Suprapubic skin (tissue), 4 donors: ENCODE data around the gene SLC1A7. TPM values are rescaled to one million over a fixed set of nuclear protein-coding genes. Genes with fewer than 3 reads are reported as not detected.

Source experiments
- DNase-seq, 2 donors: peaks; one replicate each; pipeline ENCODE4 v3.0.0-alpha.2; 2019; ENCODE audit warnings: low spot score in 2 of 2
- H3K27ac ChIP-seq: fragments of 200-600 bp; sonication (generic); one replicate; pipeline ENCODE4 v1.5.1; 2019
- H3K27me3 ChIP-seq: fragments of 200-600 bp; sonication (generic); one replicate; pipeline ENCODE4 v1.5.1; 2019
- H3K36me3 ChIP-seq: fragments of 200-600 bp; sonication (generic); one replicate; pipeline ENCODE4 v1.5.1; 2019
- H3K4me1 ChIP-seq: fragments of 200-600 bp; sonication (generic); one replicate; pipeline ENCODE4 v1.5.1; 2019
- H3K4me3 ChIP-seq: fragments of 200-600 bp; sonication (generic); one replicate; pipeline ENCODE4 v1.5.1; 2019; ENCODE audit warnings: mild to moderate bottlenecking
- H3K9me3 ChIP-seq: fragments of 200-600 bp; sonication (generic); one replicate; pipeline ENCODE4 v1.5.1; 2019
- EP300 ChIP-seq: sonication (generic); formaldehyde crosslinking; IDR thresholded peaks from one replicate; pipeline ENCODE4 v1.6.1; 2017; ENCODE audit warnings: antibody characterized with exemption
- POLR2A ChIP-seq, 2 donors: fragments of 450-650 bp; IDR thresholded peaks; one replicate each; pipeline ENCODE4 v1.6.1; 2017; ENCODE audit warnings: antibody characterized with exemption in 2 of 2, mild to moderate bottlenecking in 2 of 2, moderate library complexity in 2 of 2
- POLR2AphosphoS5 ChIP-seq, 3 donors: sonication (generic); formaldehyde crosslinking; IDR thresholded peaks; one replicate each; pipeline ENCODE4 v1.6.1; 2017; ENCODE audit warnings: antibody characterized with exemption in 3 of 3
- WGBS: methylation state at CpG from one replicate; pipeline ENCODE4 v1.1.5; 2018; 5-methylcytosine and 5-hydroxymethylcytosine counted together
- total RNA-seq, 4 donors: library from RNA; depleted of rRNA; stranded (reverse); fragments of >200 nt; gene quantifications; one replicate each; pipeline ENCODE4 v1.1.0, GENCODE V29; 2016
- TF ChIP-seq, protein P1 (sequence below), 2 donors: fragments of 200-600 bp in 1 of 2; fragments of 450-650 bp in 1 of 2; sonication (generic) in 1 of 2; IDR thresholded peaks; one replicate each; pipeline ENCODE4 v1.5.1; 2016 to 2019; ENCODE audit warnings: antibody characterized with exemption in 2 of 2, mild to moderate bottlenecking in 1 of 2, moderate library complexity in 1 of 2

SLC1A7 gene
- total RNA-seq, 4 donors from 2014 or later, result not detected

DNA sequence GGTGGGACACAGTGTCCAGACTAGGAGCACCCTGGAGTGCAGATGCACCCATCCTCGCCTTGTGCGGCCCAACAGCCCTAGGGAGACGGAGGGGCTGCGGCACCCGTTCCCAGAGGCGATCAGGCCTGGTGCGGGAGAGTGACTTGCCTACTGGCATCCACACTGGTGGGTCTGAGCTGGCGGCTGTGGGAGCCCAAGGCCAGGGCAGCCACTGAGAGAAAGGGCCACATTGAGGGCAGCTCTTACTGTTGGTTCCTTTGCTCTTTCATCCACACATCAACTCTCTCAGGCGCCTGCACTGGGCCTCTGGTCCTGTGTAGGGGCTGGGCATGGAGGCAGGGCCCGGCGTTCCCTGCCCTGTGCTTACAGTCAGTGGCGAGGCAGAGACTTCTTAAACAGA, 71.8 kb downstream of the SLC1A7 start:
- WGBS, result 94% methylated on average over 5 of the region's 12 CpGs
- Histone ChIP-seq H3K4me3 (no peak overlapping the region), H3K27ac (no peak overlapping the region), H3K27me3 (no peaks in the 10 kb centered on the region), H3K36me3 (peaks cover 3% of the 10 kb centered on the region), H3K9me3 (no peaks in the 10 kb centered on the region), H3K4me1 (no peaks in the 10 kb centered on the region)
- peak; percentile 40 to 64 for DNase-seq
- no peak for TF ChIP-seq EP300
- TF ChIP-seq, protein P1, sequence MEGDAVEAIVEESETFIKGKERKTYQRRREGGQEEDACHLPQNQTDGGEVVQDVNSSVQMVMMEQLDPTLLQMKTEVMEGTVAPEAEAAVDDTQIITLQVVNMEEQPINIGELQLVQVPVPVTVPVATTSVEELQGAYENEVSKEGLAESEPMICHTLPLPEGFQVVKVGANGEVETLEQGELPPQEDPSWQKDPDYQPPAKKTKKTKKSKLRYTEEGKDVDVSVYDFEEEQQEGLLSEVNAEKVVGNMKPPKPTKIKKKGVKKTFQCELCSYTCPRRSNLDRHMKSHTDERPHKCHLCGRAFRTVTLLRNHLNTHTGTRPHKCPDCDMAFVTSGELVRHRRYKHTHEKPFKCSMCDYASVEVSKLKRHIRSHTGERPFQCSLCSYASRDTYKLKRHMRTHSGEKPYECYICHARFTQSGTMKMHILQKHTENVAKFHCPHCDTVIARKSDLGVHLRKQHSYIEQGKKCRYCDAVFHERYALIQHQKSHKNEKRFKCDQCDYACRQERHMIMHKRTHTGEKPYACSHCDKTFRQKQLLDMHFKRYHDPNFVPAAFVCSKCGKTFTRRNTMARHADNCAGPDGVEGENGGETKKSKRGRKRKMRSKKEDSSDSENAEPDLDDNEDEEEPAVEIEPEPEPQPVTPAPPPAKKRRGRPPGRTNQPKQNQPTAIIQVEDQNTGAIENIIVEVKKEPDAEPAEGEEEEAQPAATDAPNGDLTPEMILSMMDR (IDR thresholded peaks at IDR 0.05), result no peak
- TF ChIP-seq POLR2A (IDR thresholded peaks at IDR 0.05), result no peak
- no peak for TF ChIP-seq POLR2AphosphoS5 (IDR thresholded peaks at IDR 0.05)

DNA sequence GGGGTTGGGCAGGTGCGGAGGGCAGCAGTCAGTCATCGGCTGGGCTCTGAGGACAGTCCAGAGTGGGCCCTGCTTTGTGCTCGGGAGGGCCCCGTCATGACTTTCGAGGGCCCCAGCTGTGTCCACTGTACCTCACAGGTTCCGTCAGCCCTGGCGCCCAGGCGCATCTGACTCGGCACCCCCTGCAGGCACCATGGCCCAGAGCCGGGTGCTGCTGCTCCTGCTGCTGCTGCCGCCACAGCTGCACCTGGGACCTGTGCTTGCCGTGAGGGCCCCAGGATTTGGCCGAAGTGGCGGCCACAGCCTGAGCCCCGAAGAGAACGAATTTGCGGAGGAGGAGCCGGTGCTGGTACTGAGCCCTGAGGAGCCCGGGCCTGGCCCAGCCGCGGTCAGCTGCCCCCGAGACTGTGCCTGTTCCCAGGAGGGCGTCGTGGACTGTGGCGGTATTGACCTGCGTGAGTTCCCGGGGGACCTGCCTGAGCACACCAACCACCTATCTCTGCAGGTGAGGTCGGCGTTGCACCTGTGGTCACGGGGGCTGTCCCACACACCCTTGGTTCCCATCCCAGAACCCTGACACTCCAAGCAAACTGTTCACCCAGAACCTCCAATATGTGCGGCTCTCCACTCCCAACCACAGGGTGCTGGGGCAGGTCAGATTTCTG, 72.6 kb downstream of the SLC1A7 start:
- DNase-seq, result peak; percentile 55 to 72
- no peaks in the 10 kb centered on the region for H3K4me1 ChIP-seq
- WGBS, result no CpG with 5 or more reads among the region's 31 CpGs
- TF ChIP-seq, protein P1 (IDR thresholded peaks at IDR 0.05), result no peak
- TF ChIP-seq POLR2A (IDR thresholded peaks at IDR 0.05) (no peak), EP300 (no peak), POLR2AphosphoS5 (IDR thresholded peaks at IDR 0.05) (no peak)
- no peak overlapping the region for H3K27ac ChIP-seq
- H3K4me3 ChIP-seq, result no peak overlapping the region
- H3K27me3 ChIP-seq, result no peaks in the 10 kb centered on the region
- no peaks in the 10 kb centered on the region for H3K9me3 ChIP-seq
- peaks cover 3% of the 10 kb centered on the region for H3K36me3 ChIP-seq

DNA sequence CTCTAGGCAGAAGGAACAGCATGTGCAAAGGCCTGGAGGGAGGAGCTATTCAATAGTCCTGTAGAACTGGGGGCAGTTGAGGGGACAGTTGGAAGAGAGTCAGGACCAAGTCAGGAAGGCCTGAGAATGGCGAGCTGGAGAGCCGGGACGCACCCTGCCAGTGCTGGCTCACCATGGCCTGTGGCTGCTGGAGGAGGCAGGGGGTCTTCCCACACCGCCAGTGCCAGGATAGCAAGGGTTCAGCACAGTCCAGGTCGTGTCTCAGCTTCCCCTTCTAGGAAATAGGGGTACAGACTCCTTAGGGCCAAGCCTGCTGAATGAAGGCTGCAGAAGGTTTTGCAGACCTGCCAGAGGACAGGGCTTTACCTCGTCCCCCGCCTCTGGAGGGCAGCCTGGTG, 73.2 kb downstream of the SLC1A7 start:
- 94% methylated on average over 3 of the region's 7 CpGs for WGBS
- no peak overlapping the region for H3K27ac ChIP-seq
- no peaks in the 10 kb centered on the region for H3K4me1 ChIP-seq

DNA sequence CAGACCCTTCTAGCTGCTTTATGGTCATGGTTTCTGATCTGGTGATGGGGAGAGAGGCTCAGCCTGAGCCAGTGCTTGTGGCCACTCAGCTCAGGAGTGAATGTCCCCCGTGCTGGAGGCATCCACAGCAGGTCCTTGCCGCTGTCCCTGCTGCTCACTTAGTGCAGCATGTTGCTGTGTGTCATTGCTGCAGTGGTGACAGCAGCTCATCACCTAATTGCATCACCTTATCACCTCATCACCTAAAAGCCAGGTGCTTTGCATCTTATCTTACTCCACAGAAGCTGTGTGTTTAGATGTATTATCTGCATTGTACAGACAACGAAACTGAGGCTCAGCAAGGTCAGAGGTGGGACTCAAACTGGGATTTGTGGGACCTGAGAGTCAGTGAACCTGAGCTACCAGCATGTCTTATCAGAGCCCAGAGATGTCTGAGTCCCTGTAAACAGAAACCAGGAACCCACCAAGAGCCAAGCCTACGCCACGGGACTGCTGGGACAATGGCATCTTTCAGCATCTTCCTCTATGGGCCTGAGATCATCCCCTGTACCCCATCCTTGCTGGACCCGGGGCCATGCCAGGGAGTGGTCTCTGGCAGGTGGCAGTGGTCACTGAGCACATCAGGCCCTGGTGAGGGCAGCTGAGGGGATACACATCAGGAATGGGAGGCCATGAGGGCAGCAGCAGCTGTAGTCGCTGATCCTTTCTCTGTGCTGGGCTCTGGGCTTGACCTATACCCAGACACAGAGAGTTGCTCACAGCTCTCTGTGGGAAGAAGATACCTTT, 73.9 kb downstream of the SLC1A7 start:
- Histone ChIP-seq H3K27me3 (peaks cover 3% of the 10 kb centered on the region), H3K9me3 (no peaks in the 10 kb centered on the region), H3K4me1 (peaks cover under 1% of the 10 kb centered on the region), H3K36me3 (peaks cover 3% of the 10 kb centered on the region), H3K4me3 (no peak overlapping the region), H3K27ac (no peak overlapping the region)
- no peak for TF ChIP-seq EP300
- TF ChIP-seq POLR2A (IDR thresholded peaks at IDR 0.05), result no peak
- TF ChIP-seq POLR2AphosphoS5 (IDR thresholded peaks at IDR 0.05), result no peak
- TF ChIP-seq, protein P1 (IDR thresholded peaks at IDR 0.05), result no peak
- DNase-seq, result peak in 1 of 2 donors; percentile 71
- WGBS, result 80% methylated on average over 2 of the region's 7 CpGs

More for the DNA sequence above, 73.2 kb downstream of the SLC1A7 start:
- no peak for DNase-seq
- no peak overlapping the region for H3K4me3 ChIP-seq
- H3K27me3 ChIP-seq, result no peaks in the 10 kb centered on the region
- TF ChIP-seq POLR2AphosphoS5 (IDR thresholded peaks at IDR 0.05) (no peak), EP300 (no peak), POLR2A (IDR thresholded peaks at IDR 0.05) (no peak)
- TF ChIP-seq, protein P1 (IDR thresholded peaks at IDR 0.05), result no peak
- no peaks in the 10 kb centered on the region for H3K9me3 ChIP-seq
- H3K36me3 ChIP-seq, result peaks cover 3% of the 10 kb centered on the region

DNA sequence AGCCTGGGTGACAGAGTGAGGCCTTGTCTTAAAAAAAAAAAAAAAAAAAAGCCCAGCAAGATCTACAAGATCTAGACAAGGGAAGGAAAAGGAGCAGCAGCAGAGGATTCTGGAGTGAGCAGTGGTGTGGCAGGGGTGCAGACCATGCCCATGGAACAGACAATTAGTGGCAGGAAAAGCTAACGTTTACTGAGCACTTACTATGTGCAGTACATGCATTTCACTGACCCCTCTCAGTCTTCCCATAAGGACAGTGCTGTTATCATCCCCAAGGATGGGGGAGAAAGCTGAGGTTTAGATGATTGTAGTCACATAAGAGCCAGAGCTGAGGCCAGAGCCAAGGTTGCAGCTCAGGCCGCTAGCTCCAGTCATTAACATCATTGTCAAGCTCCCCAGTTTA, 74.6 kb downstream of the SLC1A7 start:
- Histone ChIP-seq H3K9me3 (no peaks in the 10 kb centered on the region), H3K4me1 (peaks cover 6% of the 10 kb centered on the region), H3K27ac (no peak overlapping the region), H3K36me3 (peaks cover 3% of the 10 kb centered on the region), H3K27me3 (peaks cover 10% of the 10 kb centered on the region), H3K4me3 (no peak overlapping the region)
- WGBS, result 87% methylated on average over 2 of the region's 2 CpGs
- no peak for DNase-seq
- TF ChIP-seq, protein P1 (IDR thresholded peaks at IDR 0.05), result no peak
- TF ChIP-seq POLR2A (IDR thresholded peaks at IDR 0.05) (no peak), EP300 (no peak), POLR2AphosphoS5 (IDR thresholded peaks at IDR 0.05) (no peak)
